ENCODE data around the gene CD300LB. TPM values are rescaled to one million over a fixed set of nuclear protein-coding genes. Genes with fewer than 3 reads are reported as not detected.

CD300LB gene
- total RNA-seq, 1 experiment from 2014 or later = not detected

- Histone ChIP-seq H3K4me2 (ENCODE audit: insufficient read depth, insufficient read length, low read length) (no peak overlapping the region), H3K4me1 (ENCODE audit: insufficient read depth, low read length) (no peaks in the 10 kb centered on the region), H3K27me3 (ENCODE audit: insufficient read depth, low read length) (no peaks in the 10 kb centered on the region), H3K27ac (ENCODE audit: insufficient read length, low read depth, low read length) (no peak overlapping the region), H2BK5ac (ENCODE audit: insufficient read length, low read length) (no peak overlapping the region), H2BK12ac (ENCODE audit: insufficient read length, low read depth, low read length) (no peak overlapping the region), H2BK20ac (ENCODE audit: low read depth, low read length, poor library complexity, severe bottlenecking) (no peak overlapping the region), H3K18ac (ENCODE audit: insufficient read length, low read depth, low read length) (no peak overlapping the region), H3T11ph (ENCODE audit: low read length) (no peak overlapping the region), H2BK120ac (ENCODE audit: low read depth, low read length, poor library complexity, severe bottlenecking) (no peak overlapping the region), H3K9me3 (ENCODE audit: control insufficient read depth, low read depth, low read length) (no peaks in the 10 kb centered on the region), H3K79me1 (ENCODE audit: insufficient read depth, low read depth, low read length, poor library complexity, severe bottlenecking) (no peaks in the 10 kb centered on the region), H3K79me2 (ENCODE audit: insufficient read depth, low read length) (no peaks in the 10 kb centered on the region), H3K9ac (ENCODE audit: extremely low read depth, insufficient read length, low read length) (no peak overlapping the region), H3K4ac (ENCODE audit: low read depth, low read length) (no peak overlapping the region), H3K23ac (ENCODE audit: insufficient read length, low read depth, low read length) (no peak overlapping the region), H3K23me2 (ENCODE audit: insufficient read length, low read depth, low read length, poor library complexity, severe bottlenecking) (peaks cover 4% of the 10 kb centered on the region), H3K14ac (ENCODE audit: insufficient read depth, low read length) (no peak overlapping the region), H4K5ac (ENCODE audit: insufficient read length, low read depth, low read length) (no peak overlapping the region), H4K91ac (ENCODE audit: insufficient read length, low read depth, low read length) (no peak overlapping the region), H3K56ac (ENCODE audit: insufficient read length, low read depth, low read length) (no peak overlapping the region), H2AFZ (ENCODE audit: low read length) (no peak overlapping the region), H4K8ac (replicated peaks; ENCODE audit: insufficient read length, low read depth, low read length) (no peak overlapping the region), H2BK15ac (ENCODE audit: low read depth, low read length) (no peak overlapping the region), H4K20me1 (ENCODE audit: control insufficient read depth, insufficient read depth, insufficient read length) (no peaks in the 10 kb centered on the region), H2AK5ac (ENCODE audit: insufficient read length, low read length) (no peak overlapping the region)
- no peak for DNase-seq
- H3K27me3 Mint-ChIP-seq (ENCODE audit: low read depth) = peaks cover 25% of the 10 kb centered on the region
- H3K4me1 Mint-ChIP-seq = peaks cover 4 to 6% of the 10 kb centered on the region in 2 experiments
- peaks cover 18 to 22% of the 10 kb centered on the region in 2 experiments for H3K9me3 Mint-ChIP-seq
- H3K36me3 Mint-ChIP-seq (ENCODE audit: insufficient read depth in 1 of 3, low read depth in 3 of 3) = peaks cover 2 to 5% (median 3%) of the 10 kb centered on the region in 3 experiments; a peak in 6 of 7 replicates
- no peak for TF ChIP-seq CTCF (conservative IDR thresholded peaks at IDR 0.05)
- H3K4me3 Mint-ChIP-seq = no peak overlapping the region
- H3K27ac Mint-ChIP-seq = no peak overlapping the region; a peak in 1 of 7 replicates
- no CpG with 5 or more reads among the region's 8 CpGs for WGBS (ENCODE audit: extremely low coverage, insufficient read length, low lambda C conversion rate)
Measured at GRCh38 chr17:74473294-74473693, 58.0 kb downstream of the CD300LB start.
